Measurements from ENCODE around the gene NET1.

DNA sequence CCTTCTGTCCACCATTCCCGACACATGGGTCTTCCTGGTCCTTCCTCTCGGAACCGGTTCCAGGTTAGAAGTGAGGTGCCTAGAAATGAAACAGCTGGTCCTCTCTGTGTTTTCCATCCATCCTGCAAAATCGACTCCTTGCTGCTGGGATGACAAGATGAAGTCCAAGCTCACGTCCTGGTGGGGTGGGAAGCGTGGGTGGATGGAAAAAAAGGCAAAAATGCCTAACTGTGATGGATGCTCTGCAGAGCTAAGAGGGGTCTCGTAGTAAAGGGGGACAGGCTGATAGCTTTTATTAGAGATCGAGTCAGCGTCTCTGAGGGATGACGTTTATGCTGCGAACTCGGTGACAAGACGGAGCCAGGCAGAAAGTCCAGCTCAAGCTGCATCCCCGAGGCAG, 72.9 kb downstream of the NET1 start:
- no peak for TF ChIP-seq POLR2A (IDR thresholded peaks at IDR 0.05)
- TF ChIP-seq, protein P1, sequence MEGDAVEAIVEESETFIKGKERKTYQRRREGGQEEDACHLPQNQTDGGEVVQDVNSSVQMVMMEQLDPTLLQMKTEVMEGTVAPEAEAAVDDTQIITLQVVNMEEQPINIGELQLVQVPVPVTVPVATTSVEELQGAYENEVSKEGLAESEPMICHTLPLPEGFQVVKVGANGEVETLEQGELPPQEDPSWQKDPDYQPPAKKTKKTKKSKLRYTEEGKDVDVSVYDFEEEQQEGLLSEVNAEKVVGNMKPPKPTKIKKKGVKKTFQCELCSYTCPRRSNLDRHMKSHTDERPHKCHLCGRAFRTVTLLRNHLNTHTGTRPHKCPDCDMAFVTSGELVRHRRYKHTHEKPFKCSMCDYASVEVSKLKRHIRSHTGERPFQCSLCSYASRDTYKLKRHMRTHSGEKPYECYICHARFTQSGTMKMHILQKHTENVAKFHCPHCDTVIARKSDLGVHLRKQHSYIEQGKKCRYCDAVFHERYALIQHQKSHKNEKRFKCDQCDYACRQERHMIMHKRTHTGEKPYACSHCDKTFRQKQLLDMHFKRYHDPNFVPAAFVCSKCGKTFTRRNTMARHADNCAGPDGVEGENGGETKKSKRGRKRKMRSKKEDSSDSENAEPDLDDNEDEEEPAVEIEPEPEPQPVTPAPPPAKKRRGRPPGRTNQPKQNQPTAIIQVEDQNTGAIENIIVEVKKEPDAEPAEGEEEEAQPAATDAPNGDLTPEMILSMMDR (IDR thresholded peaks at IDR 0.05) = no peak
